Mesenchymal stem cell (in vitro differentiated cells and primary cell): ENCODE measurements around the gene DNAH12.

Source experiments
- DNase-seq: peaks from one replicate; pipeline ENCODE4 v3.0.0-alpha.2; 2013
- H2AFZ ChIP-seq: one replicate; pipeline ENCODE4 v1.6.1; 2013; ENCODE audit warnings: low read depth, mild to moderate bottlenecking, control low read depth, inconsistent platforms, low read length, moderate library complexity
- H2AK5ac ChIP-seq: 2 replicates; pipeline ENCODE4 v1.6.1; 2013; ENCODE audit warnings: low read length, moderate library complexity, mild to moderate bottlenecking, inconsistent platforms; ENCODE audit not compliant: severe bottlenecking
- H2BK120ac ChIP-seq: one replicate; pipeline ENCODE4 v1.6.1; 2013; ENCODE audit warnings: low read depth, mild to moderate bottlenecking, inconsistent platforms, low read length, moderate library complexity
- H2BK12ac ChIP-seq, 2 experiments: one replicate each; pipeline ENCODE4 v1.6.1; 2013; ENCODE audit warnings: inconsistent platforms in 2 of 2, low read length in 2 of 2, mild to moderate bottlenecking in 2 of 2, moderate library complexity in 2 of 2, control low read depth in 1 of 2
- H2BK15ac ChIP-seq: one replicate; pipeline ENCODE4 v1.6.1; 2013; ENCODE audit warnings: mild to moderate bottlenecking, low read depth, inconsistent platforms; ENCODE audit not compliant: poor library complexity, severe bottlenecking
- H2BK5ac ChIP-seq: 2 replicates; pipeline ENCODE4 v1.6.1; 2013; ENCODE audit warnings: low read depth, mild to moderate bottlenecking, low read length, control low read depth, inconsistent platforms; ENCODE audit not compliant: poor library complexity, severe bottlenecking
- H3K14ac ChIP-seq, 2 experiments: one replicate each; pipeline ENCODE4 v1.6.1; 2013; ENCODE audit warnings: inconsistent platforms in 2 of 2, low read length in 2 of 2, control low read depth in 1 of 2, mild to moderate bottlenecking in 1 of 2, moderate library complexity in 1 of 2
- H3K18ac ChIP-seq, 2 experiments: one replicate each; pipeline ENCODE4 v1.6.1; 2013; ENCODE audit warnings: inconsistent platforms in 2 of 2, low read length in 2 of 2, control low read depth in 1 of 2, low read depth in 1 of 2, mild to moderate bottlenecking in 1 of 2
- H3K23ac ChIP-seq, 2 experiments: one replicate each; pipeline ENCODE4 v1.6.1; 2013; ENCODE audit warnings: inconsistent platforms in 2 of 2, low read length in 2 of 2, mild to moderate bottlenecking in 2 of 2, moderate library complexity in 2 of 2, control low read depth in 1 of 2
- H3K27ac ChIP-seq: 2 replicates; pipeline ENCODE4 v1.5.1; 2013; ENCODE audit warnings: mild to moderate bottlenecking, moderate library complexity, low read length, control low read depth, inconsistent platforms; ENCODE audit not compliant: poor library complexity, severe bottlenecking
- H3K27me3 ChIP-seq, 2 experiments: 2 replicates each; pipeline versions ENCODE4 v1.6.1 to v1.7.0; 2013; ENCODE audit warnings: low read length in 2 of 2, mild to moderate bottlenecking in 2 of 2, moderate library complexity in 2 of 2, control low read depth in 1 of 2, inconsistent platforms in 1 of 2; ENCODE audit not compliant: control insufficient read depth in 1 of 2, insufficient read depth in 1 of 2
- H3K36me3 ChIP-seq, 2 experiments: 2 replicates each; pipeline versions ENCODE4 v1.6.1 to v1.7.0; 2013; ENCODE audit warnings: low read length in 2 of 2, control low read depth in 1 of 2, inconsistent platforms in 1 of 2, low read depth in 1 of 2, mild to moderate bottlenecking in 1 of 2; ENCODE audit not compliant: insufficient read depth in 2 of 2, control insufficient read depth in 1 of 2
- H3K4ac ChIP-seq, 2 experiments: one replicate each; pipeline ENCODE4 v1.6.1; 2013; ENCODE audit warnings: inconsistent platforms in 2 of 2, low read length in 2 of 2, mild to moderate bottlenecking in 2 of 2, moderate library complexity in 2 of 2, control low read depth in 1 of 2, low read depth in 1 of 2
- H3K4me1 ChIP-seq: 2 replicates; pipeline ENCODE4 v1.6.1; 2013; ENCODE audit warnings: low read depth, low read length, control low read depth; ENCODE audit not compliant: control insufficient read depth, insufficient read depth
- H3K4me2 ChIP-seq: 2 replicates; pipeline ENCODE4 v1.6.1; 2013; ENCODE audit warnings: low read length, mild to moderate bottlenecking, inconsistent platforms; ENCODE audit not compliant: poor library complexity, severe bottlenecking
- H3K4me3 ChIP-seq, 2 experiments: 2 replicates each; pipeline versions ENCODE4 v1.5.1 to v1.7.0; 2013; ENCODE audit warnings: low read length in 2 of 2, mild to moderate bottlenecking in 2 of 2, control low read depth in 1 of 2, low read depth in 1 of 2; ENCODE audit not compliant: insufficient read depth in 1 of 2
- H3K79me1 ChIP-seq: replicated peaks from 2 replicates; pipeline ENCODE4 v1.6.1; 2013; ENCODE audit warnings: mild to moderate bottlenecking, control low read depth, low read length, inconsistent platforms; ENCODE audit not compliant: poor library complexity, severe bottlenecking
- H3K9ac ChIP-seq: 2 replicates; pipeline ENCODE4 v1.7.0; 2013; ENCODE audit warnings: mild to moderate bottlenecking, low read length, moderate library complexity
- H3K9me3 ChIP-seq: 2 replicates; pipeline ENCODE4 v1.7.0; 2013; ENCODE audit warnings: mild to moderate bottlenecking, low read length; ENCODE audit not compliant: control insufficient read depth
- H4K8ac ChIP-seq: one replicate; pipeline ENCODE4 v1.6.1; 2013; ENCODE audit warnings: inconsistent platforms, mild to moderate bottlenecking, low read length, moderate library complexity
- H4K91ac ChIP-seq: one replicate; pipeline ENCODE4 v1.6.1; 2013; ENCODE audit warnings: mild to moderate bottlenecking, low read length, inconsistent platforms
- WGBS: methylation state at CpG from one replicate; pipeline ENCODE4 v1.1.7; 2013; ENCODE audit warnings: mixed read lengths; 5-methylcytosine and 5-hydroxymethylcytosine counted together

DNAH12 gene

GRCh38 chr3:57546616-57547015 is 2.5 kb upstream of the DNAH12 start:
- no peak for DNase-seq
- Histone ChIP-seq H2BK15ac (no peak overlapping the region), H3K36me3 (no peaks in the 10 kb centered on the region), H3K4me1 (peaks cover 3% of the 10 kb centered on the region), H3K14ac (no peak overlapping the region), H2AFZ (no peak overlapping the region), H3K4me2 (no peak overlapping the region), H2BK12ac (no peak overlapping the region), H3K4ac (no peak overlapping the region), H2BK120ac (no peak overlapping the region), H3K23ac (no peak overlapping the region), H3K18ac (no peak overlapping the region), H3K9me3 (no peaks in the 10 kb centered on the region), H3K9ac (no peak overlapping the region), H4K91ac (no peak overlapping the region), H2AK5ac (no peak overlapping the region), H4K8ac (no peak overlapping the region), H3K4me3 (no peak overlapping the region), H2BK5ac (no peak overlapping the region), H3K27me3 (no peaks in the 10 kb centered on the region), H3K27ac (no peak overlapping the region), H3K79me1 (no peaks in the 10 kb centered on the region)
- 78% methylated on average over 1 of the region's 1 CpG for WGBS

- no peak overlapping the region for H3K4ac ChIP-seq
- H3K4me1 ChIP-seq: peaks cover 3% of the 10 kb centered on the region
- H2BK12ac ChIP-seq: no peak overlapping the region
- no peak overlapping the region for H3K4me2 ChIP-seq
- H2BK5ac ChIP-seq: no peak overlapping the region
- H4K91ac ChIP-seq: no peak overlapping the region
- no peak overlapping the region for H3K9ac ChIP-seq
- H3K18ac ChIP-seq: no peak overlapping the region
- H3K79me1 ChIP-seq: no peaks in the 10 kb centered on the region
- H3K23ac ChIP-seq: no peak overlapping the region
- DNase-seq: no peak
- no peak overlapping the region for H2AFZ ChIP-seq
- H2AK5ac ChIP-seq: no peak overlapping the region
- no peak overlapping the region for H3K4me3 ChIP-seq
- no peaks in the 10 kb centered on the region for H3K27me3 ChIP-seq
- H3K9me3 ChIP-seq: no peaks in the 10 kb centered on the region
- 91% methylated on average over 7 of the region's 7 CpGs for WGBS
- H4K8ac ChIP-seq: no peak overlapping the region
- no peak overlapping the region for H3K27ac ChIP-seq
- H2BK120ac ChIP-seq: no peak overlapping the region
- H2BK15ac ChIP-seq: no peak overlapping the region
- H3K14ac ChIP-seq: no peak overlapping the region
- no peaks in the 10 kb centered on the region for H3K36me3 ChIP-seq
Observed at GRCh38 chr3:57545636-57546268, 1.6 kb upstream of the DNAH12 start.

- Histone ChIP-seq H3K4me2 (no peak overlapping the region), H3K9me3 (peaks cover 4% of the 10 kb centered on the region), H4K8ac (no peak overlapping the region), H3K4ac (no peak overlapping the region), H3K18ac (no peak overlapping the region), H4K91ac (no peak overlapping the region), H3K27me3 (no peaks in the 10 kb centered on the region), H2AFZ (no peak overlapping the region), H3K4me3 (no peak overlapping the region), H3K79me1 (no peaks in the 10 kb centered on the region), H2BK5ac (no peak overlapping the region), H3K23ac (no peak overlapping the region), H2BK120ac (no peak overlapping the region), H3K36me3 (no peaks in the 10 kb centered on the region), H2BK12ac (no peak overlapping the region), H3K4me1 (no peaks in the 10 kb centered on the region), H2AK5ac (no peak overlapping the region), H3K14ac (no peak overlapping the region), H2BK15ac (no peak overlapping the region), H3K27ac (no peak overlapping the region), H3K9ac (no peak overlapping the region)
- no peak for DNase-seq
- WGBS: 94% methylated on average over 3 of the region's 3 CpGs
Observed at GRCh38 chr3:57538465-57538864, 5.7 kb downstream of the DNAH12 start.

GRCh38 chr3:57530071-57530608 is 14.0 kb downstream of the DNAH12 start:
- Histone ChIP-seq H2BK5ac (no peak overlapping the region), H3K79me1 (no peaks in the 10 kb centered on the region), H2AK5ac (no peak overlapping the region), H2BK15ac (no peak overlapping the region), H3K27ac (peak overlapping the region; percentile 48), H3K27me3 (peaks cover 0 to 3% of the 10 kb centered on the region in 2 experiments), H2AFZ (no peak overlapping the region), H3K4me2 (no peak overlapping the region), H3K23ac (no peak overlapping the region), H2BK12ac (no peak overlapping the region), H4K8ac (no peak overlapping the region), H2BK120ac (no peak overlapping the region), H3K4ac (no peak overlapping the region), H4K91ac (no peak overlapping the region), H3K4me1 (peaks cover 4% of the 10 kb centered on the region), H3K36me3 (no peaks in the 10 kb centered on the region), H3K4me3 (no peak overlapping the region), H3K18ac (no peak overlapping the region), H3K9ac (no peak overlapping the region), H3K14ac (no peak overlapping the region), H3K9me3 (peaks cover 4% of the 10 kb centered on the region)
- no peak for DNase-seq
